ENCODE measurements around the gene UHRF1. TPM values are rescaled to one million over a fixed set of nuclear protein-coding genes. Genes with fewer than 3 reads are reported as not detected.

UHRF1 gene
- total and polyA plus RNA-seq, 2 of the 13 experiments (the other 11 are each of a cell fraction or from before 2014, with no cell fraction given): 6.8 to 78.4 TPM

DNA sequence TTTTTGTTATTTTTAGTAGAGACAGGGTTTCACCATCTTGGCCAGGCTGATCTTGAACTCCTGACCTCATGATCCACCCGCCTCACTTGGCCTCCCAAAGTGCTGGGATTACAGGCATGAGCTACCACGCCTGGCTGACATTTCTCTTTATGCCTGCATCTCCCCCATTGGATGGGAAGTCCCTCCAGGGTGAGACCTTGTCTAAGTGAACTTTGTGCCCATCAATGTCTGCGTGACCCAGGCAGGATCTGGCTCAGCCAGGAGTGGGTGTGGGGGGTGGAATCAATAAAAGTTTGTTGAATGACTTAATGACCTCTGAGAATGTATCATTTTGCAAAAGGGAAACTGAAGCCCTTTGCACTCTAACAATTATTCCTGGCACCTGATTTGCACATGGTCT, 4.8 kb upstream of the UHRF1 start (continued):
- TF ChIP-seq, protein P1, sequence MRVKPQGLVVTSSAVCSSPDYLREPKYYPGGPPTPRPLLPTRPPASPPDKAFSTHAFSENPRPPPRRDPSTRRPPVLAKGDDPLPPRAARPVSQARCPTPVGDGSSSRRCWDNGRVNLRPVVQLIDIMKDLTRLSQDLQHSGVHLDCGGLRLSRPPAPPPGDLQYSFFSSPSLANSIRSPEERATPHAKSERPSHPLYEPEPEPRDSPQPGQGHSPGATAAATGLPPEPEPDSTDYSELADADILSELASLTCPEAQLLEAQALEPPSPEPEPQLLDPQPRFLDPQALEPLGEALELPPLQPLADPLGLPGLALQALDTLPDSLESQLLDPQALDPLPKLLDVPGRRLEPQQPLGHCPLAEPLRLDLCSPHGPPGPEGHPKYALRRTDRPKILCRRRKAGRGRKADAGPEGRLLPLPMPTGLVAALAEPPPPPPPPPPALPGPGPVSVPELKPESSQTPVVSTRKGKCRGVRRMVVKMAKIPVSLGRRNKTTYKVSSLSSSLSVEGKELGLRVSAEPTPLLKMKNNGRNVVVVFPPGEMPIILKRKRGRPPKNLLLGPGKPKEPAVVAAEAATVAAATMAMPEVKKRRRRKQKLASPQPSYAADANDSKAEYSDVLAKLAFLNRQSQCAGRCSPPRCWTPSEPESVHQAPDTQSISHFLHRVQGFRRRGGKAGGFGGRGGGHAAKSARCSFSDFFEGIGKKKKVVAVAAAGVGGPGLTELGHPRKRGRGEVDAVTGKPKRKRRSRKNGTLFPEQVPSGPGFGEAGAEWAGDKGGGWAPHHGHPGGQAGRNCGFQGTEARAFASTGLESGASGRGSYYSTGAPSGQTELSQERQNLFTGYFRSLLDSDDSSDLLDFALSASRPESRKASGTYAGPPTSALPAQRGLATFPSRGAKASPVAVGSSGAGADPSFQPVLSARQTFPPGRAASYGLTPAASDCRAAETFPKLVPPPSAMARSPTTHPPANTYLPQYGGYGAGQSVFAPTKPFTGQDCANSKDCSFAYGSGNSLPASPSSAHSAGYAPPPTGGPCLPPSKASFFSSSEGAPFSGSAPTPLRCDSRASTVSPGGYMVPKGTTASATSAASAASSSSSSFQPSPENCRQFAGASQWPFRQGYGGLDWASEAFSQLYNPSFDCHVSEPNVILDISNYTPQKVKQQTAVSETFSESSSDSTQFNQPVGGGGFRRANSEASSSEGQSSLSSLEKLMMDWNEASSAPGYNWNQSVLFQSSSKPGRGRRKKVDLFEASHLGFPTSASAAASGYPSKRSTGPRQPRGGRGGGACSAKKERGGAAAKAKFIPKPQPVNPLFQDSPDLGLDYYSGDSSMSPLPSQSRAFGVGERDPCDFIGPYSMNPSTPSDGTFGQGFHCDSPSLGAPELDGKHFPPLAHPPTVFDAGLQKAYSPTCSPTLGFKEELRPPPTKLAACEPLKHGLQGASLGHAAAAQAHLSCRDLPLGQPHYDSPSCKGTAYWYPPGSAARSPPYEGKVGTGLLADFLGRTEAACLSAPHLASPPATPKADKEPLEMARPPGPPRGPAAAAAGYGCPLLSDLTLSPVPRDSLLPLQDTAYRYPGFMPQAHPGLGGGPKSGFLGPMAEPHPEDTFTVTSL (CRISPR knock-in tag; IDR thresholded peaks at IDR 0.05; ENCODE audit: borderline replicate concordance): no peak
- TF ChIP-seq ZNF180 (CRISPR knock-in tag; IDR thresholded peaks at IDR 0.05; ENCODE audit: borderline replicate concordance, low read depth) (no peak), PATZ1 (CRISPR knock-in tag; IDR thresholded peaks at IDR 0.05) (peak; percentile 31; the same call in 1 of the 2 replicates), ZNF138 (CRISPR knock-in tag; IDR thresholded peaks at IDR 0.05; ENCODE audit: low read depth) (no peak), MTA1 (CRISPR knock-in tag; IDR thresholded peaks at IDR 0.05; ENCODE audit: borderline replicate concordance) (peak; percentile 60; the same call in 1 of the 2 replicates), NPAS2 (CRISPR knock-in tag; IDR thresholded peaks at IDR 0.05; ENCODE audit: borderline replicate concordance) (no peak), ZNF773 (CRISPR knock-in tag; IDR thresholded peaks at IDR 0.05; ENCODE audit: borderline replicate concordance) (no peak), ZNF329 (CRISPR knock-in tag; IDR thresholded peaks at IDR 0.05; ENCODE audit: low read depth) (no peak), SALL1 (CRISPR knock-in tag; IDR thresholded peaks at IDR 0.05) (peak; percentile 86), TCF7 (IDR thresholded peaks at IDR 0.05; ENCODE audit: low read depth) (no peak), SOX6 (IDR thresholded peaks at IDR 0.05) (no peak), SOX6 (CRISPR knock-in tag; IDR thresholded peaks at IDR 0.05) (no peak), ZNF232 (CRISPR knock-in tag; IDR thresholded peaks at IDR 0.05; ENCODE audit: borderline replicate concordance) (no peak), RORA (CRISPR knock-in tag; IDR thresholded peaks at IDR 0.05) (no peak), NFRKB (IDR thresholded peaks at IDR 0.05) (no peak), DPF2 (CRISPR knock-in tag; IDR thresholded peaks at IDR 0.05; ENCODE audit: borderline replicate concordance, low read depth) (peak; percentile 40; the same call in 1 of the 2 replicates), TOE1 (CRISPR knock-in tag; IDR thresholded peaks at IDR 0.05) (no peak)
- TF ChIP-seq, protein P2, sequence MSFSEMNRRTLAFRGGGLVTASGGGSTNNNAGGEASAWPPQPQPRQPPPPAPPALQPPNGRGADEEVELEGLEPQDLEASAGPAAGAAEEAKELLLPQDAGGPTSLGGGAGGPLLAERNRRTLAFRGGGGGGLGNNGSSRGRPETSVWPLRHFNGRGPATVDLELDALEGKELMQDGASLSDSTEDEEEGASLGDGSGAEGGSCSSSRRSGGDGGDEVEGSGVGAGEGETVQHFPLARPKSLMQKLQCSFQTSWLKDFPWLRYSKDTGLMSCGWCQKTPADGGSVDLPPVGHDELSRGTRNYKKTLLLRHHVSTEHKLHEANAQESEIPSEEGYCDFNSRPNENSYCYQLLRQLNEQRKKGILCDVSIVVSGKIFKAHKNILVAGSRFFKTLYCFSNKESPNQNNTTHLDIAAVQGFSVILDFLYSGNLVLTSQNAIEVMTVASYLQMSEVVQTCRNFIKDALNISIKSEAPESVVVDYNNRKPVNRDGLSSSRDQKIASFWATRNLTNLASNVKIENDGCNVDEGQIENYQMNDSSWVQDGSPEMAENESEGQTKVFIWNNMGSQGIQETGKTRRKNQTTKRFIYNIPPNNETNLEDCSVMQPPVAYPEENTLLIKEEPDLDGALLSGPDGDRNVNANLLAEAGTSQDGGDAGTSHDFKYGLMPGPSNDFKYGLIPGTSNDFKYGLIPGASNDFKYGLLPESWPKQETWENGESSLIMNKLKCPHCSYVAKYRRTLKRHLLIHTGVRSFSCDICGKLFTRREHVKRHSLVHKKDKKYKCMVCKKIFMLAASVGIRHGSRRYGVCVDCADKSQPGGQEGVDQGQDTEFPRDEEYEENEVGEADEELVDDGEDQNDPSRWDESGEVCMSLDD (CRISPR knock-in tag; IDR thresholded peaks at IDR 0.05; ENCODE audit: borderline replicate concordance): no peak
